Stimulated activated CD4-positive, alpha-beta T cell treated with anti-CD3 and anti-CD28 coated beads, Interleukin-12 subunit alpha, Interleukin-12 subunit beta, amount 100 ng/mL, for 48 hours (primary cell): ENCODE data around the gene SLCO4C1.
A peak's percentile ranks its signal among the peaks of the same experiment; 100 is the strongest.
"Not testable (repeated sequence)": the region's sequence is repeated elsewhere in the genome, so short reads cannot be mapped to it uniquely, and the experiment has no call there.

Experiments
- DNase-seq, 3 donors: peaks; one replicate each; pipeline ENCODE4 v3.0.0-alpha.2; 2020; ENCODE audit warnings: low read depth in 2 of 3, low spot score in 1 of 3

The SLCO4C1 gene, protein sequence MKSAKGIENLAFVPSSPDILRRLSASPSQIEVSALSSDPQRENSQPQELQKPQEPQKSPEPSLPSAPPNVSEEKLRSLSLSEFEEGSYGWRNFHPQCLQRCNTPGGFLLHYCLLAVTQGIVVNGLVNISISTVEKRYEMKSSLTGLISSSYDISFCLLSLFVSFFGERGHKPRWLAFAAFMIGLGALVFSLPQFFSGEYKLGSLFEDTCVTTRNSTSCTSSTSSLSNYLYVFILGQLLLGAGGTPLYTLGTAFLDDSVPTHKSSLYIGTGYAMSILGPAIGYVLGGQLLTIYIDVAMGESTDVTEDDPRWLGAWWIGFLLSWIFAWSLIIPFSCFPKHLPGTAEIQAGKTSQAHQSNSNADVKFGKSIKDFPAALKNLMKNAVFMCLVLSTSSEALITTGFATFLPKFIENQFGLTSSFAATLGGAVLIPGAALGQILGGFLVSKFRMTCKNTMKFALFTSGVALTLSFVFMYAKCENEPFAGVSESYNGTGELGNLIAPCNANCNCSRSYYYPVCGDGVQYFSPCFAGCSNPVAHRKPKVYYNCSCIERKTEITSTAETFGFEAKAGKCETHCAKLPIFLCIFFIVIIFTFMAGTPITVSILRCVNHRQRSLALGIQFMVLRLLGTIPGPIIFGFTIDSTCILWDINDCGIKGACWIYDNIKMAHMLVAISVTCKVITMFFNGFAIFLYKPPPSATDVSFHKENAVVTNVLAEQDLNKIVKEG

DNA sequence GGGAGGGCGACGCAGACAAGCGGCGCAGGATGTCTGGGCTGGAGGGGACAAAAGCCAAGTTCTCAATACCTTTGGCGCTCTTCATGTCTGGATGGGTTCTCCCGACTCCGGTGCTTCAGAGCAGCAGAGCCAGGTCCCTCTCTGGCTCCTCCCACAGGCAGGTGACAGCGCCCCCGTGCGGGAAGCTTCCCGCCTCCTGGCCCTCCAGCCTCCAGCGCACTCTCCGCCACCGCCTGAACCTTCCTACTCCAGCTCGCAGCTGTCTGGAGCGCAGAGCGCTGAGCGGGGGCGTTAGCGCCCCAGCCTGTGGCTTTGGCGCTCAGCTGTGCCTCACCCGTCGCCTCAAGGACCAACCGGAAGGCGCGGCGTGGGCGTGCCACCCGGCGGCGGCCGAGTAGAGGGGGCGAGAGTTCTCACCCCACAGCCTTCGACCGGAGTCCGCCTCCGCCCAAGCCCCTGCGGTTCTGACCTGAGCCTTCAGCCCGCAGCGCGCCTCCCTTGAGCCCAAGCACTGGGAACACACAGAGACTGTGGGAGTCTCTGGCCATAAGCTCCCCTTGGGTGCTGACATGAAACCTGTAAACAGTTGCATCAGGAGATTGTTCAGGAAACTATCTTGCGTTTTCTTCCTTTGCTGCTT lies at the start of gene SLCO4C1:
Gene SLCO4C1 (minus strand): TSS at position 107 of the 640 bp plus-strand sequence. CDS start 22 bp downstream, at position 85.
- peak; percentile 60 to 69 (median 64) for DNase-seq

GRCh38 chr5:102341681-102342288 lies 45.7 kb upstream of the SLCO4C1 start:
- DNase-seq, result no peak

- DNase-seq, result no peak
Observed at GRCh38 chr5:102324714-102325113, 28.6 kb upstream of the SLCO4C1 start.

- DNase-seq, result not testable (repeated sequence)
Observed at GRCh38 chr5:102318801-102319200, 22.7 kb upstream of the SLCO4C1 start.

DNA sequence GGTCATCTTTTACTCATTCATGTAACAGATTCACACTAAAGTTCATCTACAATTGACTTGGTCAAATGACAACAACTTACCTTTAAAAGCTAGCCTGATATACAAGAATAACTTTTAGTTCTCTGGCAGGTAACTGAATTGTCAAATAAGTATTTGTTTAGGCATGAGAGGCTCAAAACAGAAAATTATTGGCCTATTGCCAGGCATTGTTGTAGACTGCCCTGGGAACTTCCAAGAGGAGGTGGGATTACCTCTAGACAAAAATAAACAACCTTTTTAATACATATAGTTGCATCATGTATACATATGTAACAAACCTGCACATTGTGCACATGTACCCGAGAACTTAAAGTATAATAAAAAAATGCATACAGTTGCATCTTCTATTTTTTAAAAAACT lies 18.2 kb upstream of the SLCO4C1 start:
- no peak for DNase-seq

- DNase-seq, result no peak
Observed at GRCh38 chr5:102313912-102314311, 17.8 kb upstream of the SLCO4C1 start.

GRCh38 chr5:102312586-102313370 lies 16.7 kb upstream of the SLCO4C1 start:
- no peak for DNase-seq

DNA sequence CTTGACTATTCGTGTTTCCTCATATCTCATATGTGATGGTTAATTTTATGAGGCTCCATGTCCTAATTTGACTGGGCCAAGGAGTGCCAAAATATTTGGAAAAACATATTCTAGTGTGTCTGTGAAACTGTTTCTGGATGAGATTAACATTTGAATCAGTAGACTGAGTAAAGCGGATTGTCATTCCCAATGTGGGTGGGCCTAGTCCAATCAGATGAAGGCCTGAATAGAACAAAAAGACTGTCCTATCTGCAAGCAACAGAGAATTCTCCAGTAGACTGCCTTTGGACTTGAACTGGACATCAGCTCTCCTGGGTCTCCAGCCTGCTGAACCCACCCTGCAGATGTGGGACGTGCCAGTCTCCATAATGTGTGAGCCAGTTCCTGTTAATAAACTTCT lies 13.5 kb upstream of the SLCO4C1 start:
- no peak for DNase-seq

DNA sequence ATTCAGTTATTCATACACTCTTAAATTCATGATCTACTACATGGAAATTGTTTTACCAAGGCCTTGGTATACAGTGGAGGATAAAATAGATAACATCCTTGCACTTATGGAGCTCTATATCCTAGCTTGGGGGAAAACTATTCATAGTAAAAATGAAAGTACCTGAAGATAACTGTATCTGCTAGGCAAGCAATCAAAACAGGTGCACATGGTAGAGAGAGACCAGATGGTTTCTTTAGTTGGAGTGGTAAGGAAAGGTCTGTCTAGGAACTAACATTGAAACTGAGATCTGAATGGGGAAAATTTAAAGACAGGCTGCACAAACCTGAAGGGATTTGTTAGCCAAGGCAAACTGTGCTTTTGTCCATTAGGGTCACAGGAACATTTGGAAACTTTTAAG lies 11.1 kb upstream of the SLCO4C1 start:
- no peak for DNase-seq

GRCh38 chr5:102306121-102306520 lies 10.0 kb upstream of the SLCO4C1 start:
- DNase-seq, result no peak

- no peak for DNase-seq
Observed at GRCh38 chr5:102295534-102296177, 428 bp downstream of the SLCO4C1 start.

- no peak for DNase-seq
Observed at GRCh38 chr5:102294886-102295395, 1.1 kb downstream of the SLCO4C1 start.

- DNase-seq, result no peak
Observed at GRCh38 chr5:102290004-102290403, 6.1 kb downstream of the SLCO4C1 start.

DNA sequence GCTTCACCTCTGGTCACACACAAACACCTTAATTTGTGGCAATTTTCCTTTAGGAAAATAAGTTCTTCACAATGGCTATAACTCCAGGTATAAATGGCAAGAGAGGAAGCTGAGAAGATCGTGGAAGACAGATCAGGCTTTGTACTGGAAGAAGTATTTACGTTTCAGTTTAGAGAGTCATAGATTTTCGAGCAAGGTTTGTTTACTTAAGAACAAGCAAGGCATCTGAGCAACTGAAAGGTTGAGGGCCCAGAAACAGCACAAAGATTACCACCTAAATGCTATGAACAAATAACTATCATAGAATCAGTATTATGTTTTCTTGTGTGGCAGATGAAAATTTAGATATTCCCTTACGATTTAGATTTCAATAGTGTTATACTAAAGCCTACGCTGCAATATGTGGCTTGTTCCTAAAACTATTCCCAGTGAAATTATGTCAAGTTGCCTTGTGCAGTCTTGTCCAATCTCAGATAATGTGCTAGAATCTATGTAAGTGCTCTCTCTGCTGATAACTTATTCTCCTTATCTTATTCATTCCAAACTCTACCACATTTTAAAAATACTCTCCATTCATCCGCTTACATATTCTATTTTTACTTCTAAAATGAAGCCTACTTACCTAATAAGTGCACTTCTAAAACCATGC lies 6.7 kb downstream of the SLCO4C1 start:
- DNase-seq, result no peak

DNA sequence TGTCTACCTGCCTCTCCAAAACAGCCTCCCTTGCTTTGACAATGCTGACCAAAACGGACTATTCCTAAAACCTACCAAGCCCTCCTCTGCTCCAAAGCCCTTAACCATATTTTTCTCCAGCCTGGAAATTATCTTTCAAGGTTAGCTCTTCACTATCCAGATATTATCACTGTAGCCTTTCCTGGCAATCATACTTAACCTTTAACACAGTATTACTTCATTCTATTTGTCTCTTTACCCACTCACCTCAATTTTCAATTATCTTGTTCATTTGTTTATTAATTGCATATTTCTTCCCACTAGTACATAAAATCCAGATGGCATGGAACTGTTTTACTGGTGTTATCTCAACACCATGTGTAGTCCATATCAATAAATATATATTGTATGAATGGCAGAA lies 7.5 kb downstream of the SLCO4C1 start:
- no peak for DNase-seq

DNA sequence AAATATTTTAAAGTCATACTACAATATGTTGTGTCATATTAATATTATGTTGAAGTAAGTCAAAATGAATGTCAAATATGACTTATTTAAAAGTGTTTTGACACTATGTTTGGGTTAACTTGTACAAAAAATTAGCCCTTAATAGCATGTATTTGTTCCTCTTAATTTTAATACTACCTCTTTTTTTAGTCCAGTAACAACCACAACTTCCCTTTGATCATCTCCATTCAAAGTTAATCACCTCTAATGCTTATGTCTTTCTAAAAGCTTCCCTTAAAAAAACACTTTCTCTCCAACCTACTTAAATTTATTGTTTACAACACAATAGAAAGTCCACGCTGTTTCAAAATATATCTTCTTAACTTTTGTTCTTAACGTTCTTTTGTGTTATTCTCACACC lies 9.6 kb downstream of the SLCO4C1 start:
- DNase-seq, result no peak

GRCh38 chr5:102283102-102283797 lies 12.8 kb downstream of the SLCO4C1 start:
- no peak for DNase-seq

GRCh38 chr5:102279711-102280110 lies 16.4 kb downstream of the SLCO4C1 start:
- no peak for DNase-seq

- DNase-seq, result no peak
Observed at GRCh38 chr5:102278231-102278630, 17.9 kb downstream of the SLCO4C1 start.
